Tibial artery (tissue), 4 donors: ENCODE measurements around the gene CDH26.

ENCODE experiments used
- DNase-seq, 2 donors: peaks; one replicate each; pipeline ENCODE4 v3.0.0-alpha.2; 2019
- H3K27ac ChIP-seq, 2 donors: fragments of 200-600 bp; sonication (generic) in 1 of 2; 1 replicate in 1 of 2; 2 replicates in 1 of 2; pipeline ENCODE4 v1.5.1; 2018 to 2019; ENCODE audit warnings: mild to moderate bottlenecking in 1 of 2
- H3K27me3 ChIP-seq, 2 donors: fragments of 200-600 bp; sonication (generic) in 1 of 2; one replicate each; pipeline versions ENCODE4 v1.5.1 to v1.6.0; 2016 to 2019
- H3K36me3 ChIP-seq, 3 donors: fragments of 200-600 bp; sonication (generic) in 2 of 3; one replicate each; pipeline ENCODE4 v1.5.1; 2016 to 2019; ENCODE audit warnings: mild to moderate bottlenecking in 2 of 3
- H3K4me1 ChIP-seq, 4 donors: fragments of 200-600 bp; sonication (generic) in 2 of 4; 1 replicate in 3 of 4; 2 replicates in 1 of 4; pipeline ENCODE4 v1.5.1; 2016 to 2019
- H3K4me3 ChIP-seq, 2 donors: fragments of 200-600 bp; sonication (generic) in 1 of 2; 1 replicate in 1 of 2; 2 replicates in 1 of 2; pipeline ENCODE4 v1.5.1; 2018 to 2019; ENCODE audit warnings: mild to moderate bottlenecking in 2 of 2
- H3K9me3 ChIP-seq, 3 donors: fragments of 200-600 bp; sonication (generic) in 1 of 3; one replicate each; pipeline ENCODE4 v1.5.1; 2016 to 2019
- CTCF ChIP-seq, 2 experiments: fragments of 200-600 bp in 1 of 2; fragments of 450-650 bp in 1 of 2; IDR thresholded peaks; one replicate each; pipeline ENCODE4 v1.5.1; 2017 to 2019; ENCODE audit warnings: antibody characterized with exemption in 2 of 2, mild to moderate bottlenecking in 1 of 2, moderate library complexity in 1 of 2
- intact Hi-C: fragments of 100-400 bp; cut with DNase I; formaldehyde crosslinking; loops from one replicate; pipeline ENCODE4 v1.15.0; 2023; ENCODE audit warnings: low total_unique reads

The CDH26 gene

DNA sequence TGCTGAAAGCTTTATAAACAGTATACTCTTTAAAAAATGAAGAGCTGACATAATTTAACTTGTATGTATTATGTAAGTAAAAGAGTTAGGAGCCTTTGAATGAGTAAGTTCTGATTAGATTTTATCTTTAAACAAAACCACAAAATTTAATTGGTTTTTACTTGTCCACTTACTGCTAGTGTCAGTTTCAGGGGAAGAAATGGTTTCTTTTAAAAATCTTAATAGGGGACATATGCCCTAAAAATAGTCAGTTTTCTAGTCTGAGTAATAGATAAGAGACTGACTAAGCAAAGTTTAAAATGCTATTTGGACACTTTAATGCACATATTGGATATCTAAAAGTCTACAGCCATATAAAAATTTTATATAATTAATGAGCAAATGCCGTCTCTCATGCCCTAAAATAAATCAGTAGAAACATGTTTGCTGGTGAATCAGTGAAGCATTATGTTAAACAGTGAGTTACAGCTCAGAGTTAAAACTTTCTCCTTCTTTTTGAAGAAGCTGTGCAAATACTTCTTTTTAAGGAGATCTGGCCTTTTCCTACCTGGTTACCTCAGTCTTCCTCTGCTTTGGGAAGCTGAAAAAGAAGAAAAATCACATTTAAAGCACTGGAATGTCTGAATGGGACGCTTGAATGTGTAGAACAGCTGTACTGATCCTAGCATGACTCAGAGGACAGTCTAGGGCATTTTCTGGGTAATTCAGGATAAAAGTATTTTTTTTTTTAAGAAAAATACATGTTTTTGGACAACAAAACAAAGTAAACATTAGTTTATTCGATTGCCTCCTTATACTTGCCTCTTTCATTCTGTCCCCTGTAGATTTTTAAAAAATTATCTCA lies 55.3 kb downstream of the CDH26 start:
- Histone ChIP-seq H3K4me3 (no peak overlapping the region), H3K4me1 (no peaks in the 10 kb centered on the region), H3K27ac (no peak overlapping the region), H3K36me3 (no peaks in the 10 kb centered on the region), H3K9me3 (no peaks in the 10 kb centered on the region), H3K27me3 (no peaks in the 10 kb centered on the region)
- intact Hi-C loops, result no loop called here
- DNase-seq, result no peak
- no peak for TF ChIP-seq CTCF (IDR thresholded peaks at IDR 0.05)

DNA sequence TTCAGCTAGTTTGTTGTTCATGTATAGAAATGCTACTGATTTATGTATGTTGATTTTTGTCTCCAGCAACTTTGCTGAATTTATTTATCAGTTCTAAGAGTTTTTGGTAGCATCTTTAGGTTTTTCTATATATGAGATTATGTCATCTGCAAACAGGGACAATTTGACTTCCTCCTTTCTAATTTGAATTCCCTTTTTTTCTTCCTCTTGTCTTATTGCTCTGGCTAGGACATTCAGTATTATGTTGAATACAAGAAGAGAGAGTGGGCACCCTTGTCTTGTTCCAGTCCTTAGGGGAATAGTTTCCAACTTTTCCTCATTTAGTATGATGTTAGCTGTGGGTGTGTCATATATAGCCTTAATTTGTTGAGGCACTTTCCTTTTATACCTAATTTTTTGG lies 58.2 kb downstream of the CDH26 start:
- Histone ChIP-seq H3K27ac (no peak overlapping the region), H3K9me3 (no peaks in the 10 kb centered on the region), H3K36me3 (no peaks in the 10 kb centered on the region), H3K4me1 (no peaks in the 10 kb centered on the region), H3K4me3 (no peak overlapping the region), H3K27me3 (no peaks in the 10 kb centered on the region)
- no peak for DNase-seq
- intact Hi-C loops, result no loop called here
- no peak for TF ChIP-seq CTCF (IDR thresholded peaks at IDR 0.05)

- H3K27ac ChIP-seq, result no peak overlapping the region
- H3K4me3 ChIP-seq, result no peak overlapping the region
- no peaks in the 10 kb centered on the region for H3K36me3 ChIP-seq
- no peak for TF ChIP-seq CTCF (IDR thresholded peaks at IDR 0.05)
- H3K27me3 ChIP-seq, result no peaks in the 10 kb centered on the region
- no peaks in the 10 kb centered on the region for H3K9me3 ChIP-seq
- intact Hi-C loops, result no loop called here
- no peak for DNase-seq
- H3K4me1 ChIP-seq, result no peaks in the 10 kb centered on the region
Measured at GRCh38 chr20:60020251-60020650, 62.0 kb downstream of the CDH26 start.

DNA sequence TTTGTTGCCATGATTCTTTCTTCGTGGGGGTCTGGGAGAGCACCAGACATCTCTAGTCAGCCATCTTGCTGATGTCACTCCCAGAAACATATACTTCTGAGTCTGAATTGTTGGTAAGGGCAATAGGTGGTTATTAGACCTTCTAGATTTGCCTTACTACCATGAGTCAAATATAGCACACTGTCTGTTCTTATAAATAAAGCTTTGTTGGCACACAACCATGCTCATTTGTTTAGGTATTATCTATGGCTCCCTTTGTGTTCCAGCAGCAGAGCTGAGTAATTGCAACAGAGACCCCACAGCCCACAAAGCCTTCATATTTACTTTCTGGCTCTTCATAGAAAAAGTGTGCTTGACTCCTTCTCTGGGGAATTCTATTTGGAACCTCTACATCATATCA lies 62.9 kb downstream of the CDH26 start:
- no peaks in the 10 kb centered on the region for H3K4me1 ChIP-seq
- H3K27me3 ChIP-seq, result no peaks in the 10 kb centered on the region
- no peaks in the 10 kb centered on the region for H3K36me3 ChIP-seq
- no peak overlapping the region for H3K27ac ChIP-seq
- intact Hi-C loops, result no loop called here
- TF ChIP-seq CTCF (IDR thresholded peaks at IDR 0.05), result no peak
- DNase-seq, result no peak
- H3K9me3 ChIP-seq, result no peaks in the 10 kb centered on the region
- H3K4me3 ChIP-seq, result no peak overlapping the region

DNA sequence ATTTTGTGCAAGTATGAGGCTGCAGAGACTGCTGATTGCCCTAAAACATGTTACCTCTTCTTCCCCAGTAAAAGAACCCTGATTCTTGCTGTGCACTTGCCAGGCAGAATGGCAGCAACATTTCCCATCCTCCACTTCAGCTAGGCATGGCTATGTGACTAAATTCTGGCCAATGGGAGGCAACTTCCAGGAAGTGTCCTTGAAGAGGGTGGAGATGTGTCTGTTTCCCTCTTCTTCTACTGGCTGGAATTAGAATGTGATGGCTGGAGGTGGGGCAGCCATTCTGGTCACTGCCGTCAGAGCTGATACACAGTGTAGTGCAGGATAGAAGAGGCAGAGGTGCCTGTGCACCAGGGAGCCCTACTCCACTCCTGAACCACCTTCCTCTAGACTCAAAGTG lies 64.6 kb downstream of the CDH26 start:
- H3K4me1 ChIP-seq, result no peaks in the 10 kb centered on the region

More for the DNA sequence above, 64.6 kb downstream of the CDH26 start:
- H3K4me3 ChIP-seq, result no peak overlapping the region
- no peak for DNase-seq
- no peaks in the 10 kb centered on the region for H3K36me3 ChIP-seq
- H3K9me3 ChIP-seq, result no peaks in the 10 kb centered on the region
- intact Hi-C loops, result no loop called here
- H3K27me3 ChIP-seq, result no peaks in the 10 kb centered on the region
- TF ChIP-seq CTCF (IDR thresholded peaks at IDR 0.05), result no peak
- no peak overlapping the region for H3K27ac ChIP-seq
